ENCODE measurements around the gene CATSPERE. TPM values are rescaled to one million over a fixed set of nuclear protein-coding genes. Genes with fewer than 3 reads are reported as not detected.

The CATSPERE gene
- total and polyA plus RNA-seq, 10 of the 15 experiments (the other 5 are each of a cell fraction or from before 2014, with no cell fraction given), result 0.04 to 0.24 (median 0.17) TPM; not detected in 3

DNA sequence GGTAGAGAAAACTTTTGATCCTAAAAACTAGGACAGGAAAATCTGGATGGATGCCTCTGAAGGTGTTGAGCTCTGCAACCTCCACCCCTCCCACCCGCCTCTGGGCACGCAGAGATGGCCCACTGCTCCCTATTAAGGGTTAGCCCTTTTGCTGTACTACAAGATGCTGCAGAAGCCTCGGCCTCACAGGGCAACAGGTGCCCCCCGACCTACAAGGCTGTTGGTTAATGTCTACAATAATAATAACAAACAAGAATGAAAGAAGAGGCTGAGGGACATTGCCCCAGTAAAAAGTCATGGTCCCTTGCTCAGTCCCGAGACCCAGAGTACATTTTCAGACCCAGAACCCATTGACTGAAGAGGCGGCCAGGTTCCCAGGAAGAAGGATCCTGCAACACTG is 184.3 kb downstream of the CATSPERE start:
- no peak overlapping the region for H3K4me2 ChIP-seq (ENCODE audit: control insufficient read depth, insufficient read depth)
- FAIRE-seq, result no peak
- in situ Hi-C loops (cut with MboI), result no loop called here

DNA sequence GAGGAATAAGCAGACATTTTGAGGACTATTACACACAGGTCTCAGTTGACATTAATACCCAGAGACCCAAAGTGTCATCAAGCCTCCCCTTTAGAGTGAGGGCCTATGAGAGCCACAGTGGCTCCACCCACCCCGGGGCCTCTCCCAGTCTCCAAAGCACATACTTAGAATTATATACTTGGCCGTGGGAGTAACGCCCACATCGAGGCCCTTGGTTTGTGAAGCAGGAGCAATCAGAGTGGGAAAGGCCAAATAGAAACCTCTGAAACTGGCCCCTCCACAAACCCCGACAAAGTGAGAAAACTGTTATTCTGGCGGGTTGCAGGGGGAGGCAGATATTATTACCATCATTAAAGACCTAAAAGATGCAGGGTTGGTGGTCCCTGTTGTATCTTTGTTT is 184.8 kb downstream of the CATSPERE start:
- RAD21 ChIA-PET (ENCODE audit: unreplicated experiment), result no interaction called here
- H3K9ac ChIP-seq (ENCODE audit: control insufficient read depth, insufficient read depth, low read length), result no peak overlapping the region
- no TSS peak for BruUV-seq (replicated peaks)
- ATAC-seq (no peak), FAIRE-seq (no peak), DNase-seq (ENCODE audit: low read depth, low spot score) (no peak)
- no peaks in the 10 kb centered on the region for H3K4me1 ChIP-seq (ENCODE audit: control insufficient read depth, insufficient read depth, low read length)
- CTCF ChIA-PET, result no interaction called here
- H2AFZ ChIP-seq (ENCODE audit: control insufficient read depth, low read depth, low read length), result no peak overlapping the region
- H3K4me3 ChIP-seq, result no peak overlapping the region
- TF ChIP-seq STAT3 (IDR thresholded peaks at IDR 0.05; ENCODE audit: low read depth, low read length), result no peak
- TF ChIP-seq HDAC6 (IDR thresholded peaks at IDR 0.05; ENCODE audit: unreplicated experiment), result no peak
- TF ChIP-seq SIN3A (IDR thresholded peaks at IDR 0.05; ENCODE audit: low read depth, low read length), result no peak
- TF ChIP-seq, protein P1, sequence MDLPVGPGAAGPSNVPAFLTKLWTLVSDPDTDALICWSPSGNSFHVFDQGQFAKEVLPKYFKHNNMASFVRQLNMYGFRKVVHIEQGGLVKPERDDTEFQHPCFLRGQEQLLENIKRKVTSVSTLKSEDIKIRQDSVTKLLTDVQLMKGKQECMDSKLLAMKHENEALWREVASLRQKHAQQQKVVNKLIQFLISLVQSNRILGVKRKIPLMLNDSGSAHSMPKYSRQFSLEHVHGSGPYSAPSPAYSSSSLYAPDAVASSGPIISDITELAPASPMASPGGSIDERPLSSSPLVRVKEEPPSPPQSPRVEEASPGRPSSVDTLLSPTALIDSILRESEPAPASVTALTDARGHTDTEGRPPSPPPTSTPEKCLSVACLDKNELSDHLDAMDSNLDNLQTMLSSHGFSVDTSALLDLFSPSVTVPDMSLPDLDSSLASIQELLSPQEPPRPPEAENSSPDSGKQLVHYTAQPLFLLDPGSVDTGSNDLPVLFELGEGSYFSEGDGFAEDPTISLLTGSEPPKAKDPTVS (IDR thresholded peaks at IDR 0.05; ENCODE audit: low read depth, low read length), result no peak
- TF ChIP-seq RAD21 (IDR thresholded peaks at IDR 0.05; ENCODE audit: insufficient read depth, low read depth, low read length), result no peak
- no peak for TF ChIP-seq TAF1 (IDR thresholded peaks at IDR 0.05; ENCODE audit: borderline replicate concordance, low read depth, low read length)
- TF ChIP-seq, protein P2, sequence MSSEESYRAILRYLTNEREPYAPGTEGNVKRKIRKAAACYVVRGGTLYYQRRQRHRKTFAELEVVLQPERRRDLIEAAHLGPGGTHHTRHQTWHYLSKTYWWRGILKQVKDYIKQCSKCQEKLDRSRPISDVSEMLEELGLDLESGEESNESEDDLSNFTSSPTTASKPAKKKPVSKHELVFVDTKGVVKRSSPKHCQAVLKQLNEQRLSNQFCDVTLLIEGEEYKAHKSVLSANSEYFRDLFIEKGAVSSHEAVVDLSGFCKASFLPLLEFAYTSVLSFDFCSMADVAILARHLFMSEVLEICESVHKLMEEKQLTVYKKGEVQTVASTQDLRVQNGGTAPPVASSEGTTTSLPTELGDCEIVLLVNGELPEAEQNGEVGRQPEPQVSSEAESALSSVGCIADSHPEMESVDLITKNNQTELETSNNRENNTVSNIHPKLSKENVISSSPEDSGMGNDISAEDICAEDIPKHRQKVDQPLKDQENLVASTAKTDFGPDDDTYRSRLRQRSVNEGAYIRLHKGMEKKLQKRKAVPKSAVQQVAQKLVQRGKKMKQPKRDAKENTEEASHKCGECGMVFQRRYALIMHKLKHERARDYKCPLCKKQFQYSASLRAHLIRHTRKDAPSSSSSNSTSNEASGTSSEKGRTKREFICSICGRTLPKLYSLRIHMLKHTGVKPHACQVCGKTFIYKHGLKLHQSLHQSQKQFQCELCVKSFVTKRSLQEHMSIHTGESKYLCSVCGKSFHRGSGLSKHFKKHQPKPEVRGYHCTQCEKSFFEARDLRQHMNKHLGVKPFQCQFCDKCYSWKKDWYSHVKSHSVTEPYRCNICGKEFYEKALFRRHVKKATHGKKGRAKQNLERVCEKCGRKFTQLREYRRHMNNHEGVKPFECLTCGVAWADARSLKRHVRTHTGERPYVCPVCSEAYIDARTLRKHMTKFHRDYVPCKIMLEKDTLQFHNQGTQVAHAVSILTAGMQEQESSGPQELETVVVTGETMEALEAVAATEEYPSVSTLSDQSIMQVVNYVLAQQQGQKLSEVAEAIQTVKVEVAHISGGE (CRISPR knock-in tag; IDR thresholded peaks at IDR 0.05), result no peak
- TF ChIP-seq NR2C2 (IDR thresholded peaks at IDR 0.05; ENCODE audit: borderline replicate concordance, control insufficient read depth, insufficient read length, low read depth), result no peak
- no peaks in the 10 kb centered on the region; a peak in 1 of 4 replicates for H3K27me3 ChIP-seq (replicated peaks in 1 of 2; ENCODE audit: control insufficient read depth in 2 of 2, insufficient read depth in 2 of 2, low read length in 1 of 2)
- no peak overlapping the region for H3K4me2 ChIP-seq (ENCODE audit: control insufficient read depth, insufficient read depth)
- no peaks in the 10 kb centered on the region; the same call in 2 of the 3 replicates for H3K9me3 ChIP-seq (replicated peaks; ENCODE audit: control insufficient read depth, insufficient read depth, low read length)
- POLR2A ChIA-PET, result no interaction called here
- no peaks in the 10 kb centered on the region for H4K20me1 ChIP-seq (ENCODE audit: control insufficient read depth, insufficient read depth)
- no peaks in the 10 kb centered on the region for H3K36me3 ChIP-seq (ENCODE audit: control insufficient read depth in 2 of 2, insufficient read depth in 2 of 2, low read length in 1 of 2)
- SMC1A ChIA-PET (ENCODE audit: uncharacterized antibody, unreplicated experiment), result no interaction called here
- intact Hi-C loops (cut with micrococcal nuclease; ENCODE audit: unreplicated experiment) (no loop called here), in situ Hi-C loops (cut with MboI) (no loop called here)
- H3K27ac ChIP-seq (ENCODE audit: control insufficient read depth, insufficient read depth), result no peak overlapping the region
- 18% methylated on average over 6 of the region's 6 CpGs for WGBS (ENCODE audit: insufficient coverage, insufficient replicate concordance, low lambda C conversion rate, missing lambda C conversion rate)
- H3K79me2 ChIP-seq (ENCODE audit: control insufficient read depth, insufficient read depth, low read length), result no peaks in the 10 kb centered on the region

More for the DNA sequence above, 184.3 kb downstream of the CATSPERE start:
- ChIA-PET SMC1A (ENCODE audit: uncharacterized antibody, unreplicated experiment) (no interaction called here), RAD21 (ENCODE audit: unreplicated experiment) (no interaction called here), POLR2A (no interaction called here), CTCF (no interaction called here)
- TF ChIP-seq CREB1 (IDR thresholded peaks at IDR 0.05; ENCODE audit: low read depth) (no peak), CHD2 (IDR thresholded peaks at IDR 0.05; ENCODE audit: borderline replicate concordance, low read depth, low read length) (no peak)
- H3K9ac ChIP-seq (ENCODE audit: control insufficient read depth, insufficient read depth, low read length), result no peak overlapping the region
- H3K9me3 ChIP-seq (replicated peaks; ENCODE audit: control insufficient read depth, insufficient read depth, low read length), result no peaks in the 10 kb centered on the region; the same call in 2 of the 3 replicates
- no TSS peak for BruUV-seq (replicated peaks)
- DNase-seq (ENCODE audit: low read depth, low spot score), result no peak
- no peaks in the 10 kb centered on the region for H3K79me2 ChIP-seq (ENCODE audit: control insufficient read depth, insufficient read depth, low read length)
- H3K4me1 ChIP-seq (ENCODE audit: control insufficient read depth, insufficient read depth, low read length), result no peaks in the 10 kb centered on the region
- H4K20me1 ChIP-seq (ENCODE audit: control insufficient read depth, insufficient read depth), result no peaks in the 10 kb centered on the region
- no peaks in the 10 kb centered on the region for H3K36me3 ChIP-seq (ENCODE audit: control insufficient read depth in 2 of 2, insufficient read depth in 2 of 2, low read length in 1 of 2)
- no peak overlapping the region for H3K27ac ChIP-seq (ENCODE audit: control insufficient read depth, insufficient read depth)
- no peak overlapping the region for H2AFZ ChIP-seq (ENCODE audit: control insufficient read depth, low read depth, low read length)
- no peak for ATAC-seq
- 26% methylated on average over 6 of the region's 6 CpGs for WGBS (ENCODE audit: insufficient coverage, insufficient replicate concordance, low lambda C conversion rate, missing lambda C conversion rate)
- H3K4me3 ChIP-seq, result no peak overlapping the region
- intact Hi-C loops (cut with micrococcal nuclease; ENCODE audit: unreplicated experiment), result no loop called here
- H3K27me3 ChIP-seq (replicated peaks in 1 of 2; ENCODE audit: control insufficient read depth in 2 of 2, insufficient read depth in 2 of 2, low read length in 1 of 2), result no peaks in the 10 kb centered on the region; a peak in 1 of 4 replicates

Measured in GM12878 (cell line).